ACC112 (cell line): ENCODE data around the gene PTPRN2.

Source experiments
- H2AFZ ChIP-seq: fragments of 200-600 bp; sonication (generic); one replicate; pipeline ENCODE4 v1.6.0; 2017; ENCODE audit warnings: antibody characterized with exemption, low read length; ENCODE audit not compliant: unreplicated experiment
- H3K27ac ChIP-seq: fragments of 200-600 bp; sonication (generic); 2 replicates; pipeline ENCODE4 v1.5.1; 2014; ENCODE audit warnings: low read depth, mild to moderate bottlenecking, antibody characterized with exemption, low read length, moderate library complexity
- H3K27me3 ChIP-seq: fragments of 200-600 bp; sonication (generic); 2 replicates; pipeline ENCODE4 v1.6.1; 2014; ENCODE audit warnings: mild to moderate bottlenecking, antibody characterized with exemption, low read length, moderate library complexity, mixed read lengths; ENCODE audit not compliant: insufficient read depth
- H3K36me3 ChIP-seq: fragments of 200-600 bp; sonication (generic); 2 replicates; pipeline ENCODE4 v1.6.1; 2016; ENCODE audit warnings: mild to moderate bottlenecking, antibody characterized with exemption, low read length, moderate library complexity, mixed read lengths; ENCODE audit not compliant: insufficient read depth
- H3K4me1 ChIP-seq: fragments of 200-600 bp; sonication (generic); one replicate; pipeline ENCODE4 v1.6.1; 2016; ENCODE audit warnings: low read length, mixed read lengths; ENCODE audit not compliant: insufficient read depth, unreplicated experiment, control insufficient read depth
- H3K4me3 ChIP-seq: fragments of 200-600 bp; sonication (generic); 2 replicates; pipeline ENCODE4 v1.5.1; 2014; ENCODE audit warnings: mild to moderate bottlenecking, low read depth, low read length
- H3K79me2 ChIP-seq: fragments of 200-600 bp; sonication (generic); one replicate; pipeline ENCODE4 v1.6.0; 2016; ENCODE audit warnings: low read length; ENCODE audit not compliant: control insufficient read depth, unreplicated experiment, insufficient read depth

PTPRN2 gene

DNA sequence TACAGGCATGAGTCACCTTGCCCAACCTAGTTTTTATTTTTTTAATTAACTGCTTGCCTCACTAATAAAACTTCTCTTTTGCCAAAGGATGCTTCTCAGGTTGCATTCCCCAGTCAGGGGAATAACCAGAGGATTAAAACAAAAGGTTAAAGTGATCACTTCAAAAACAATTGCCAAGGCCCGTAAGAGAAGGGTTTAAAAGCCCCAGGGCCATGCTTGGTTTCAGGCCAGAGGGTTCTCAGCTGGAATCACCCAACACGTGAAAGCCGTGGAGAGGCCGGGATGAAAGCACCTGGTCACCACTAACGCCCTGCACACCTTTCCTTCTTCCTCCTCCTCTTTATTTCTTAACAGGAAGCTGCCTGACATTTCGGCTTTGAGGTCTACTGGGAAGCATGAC lies 587.5 kb downstream of the PTPRN2 start:
- H3K27me3 ChIP-seq: no peaks in the 10 kb centered on the region
- H3K4me1 ChIP-seq: no peaks in the 10 kb centered on the region
- no peak overlapping the region for H3K27ac ChIP-seq
- H3K36me3 ChIP-seq: no peaks in the 10 kb centered on the region
- no peaks in the 10 kb centered on the region for H3K79me2 ChIP-seq
- H2AFZ ChIP-seq: no peak overlapping the region
- H3K4me3 ChIP-seq: no peak overlapping the region

DNA sequence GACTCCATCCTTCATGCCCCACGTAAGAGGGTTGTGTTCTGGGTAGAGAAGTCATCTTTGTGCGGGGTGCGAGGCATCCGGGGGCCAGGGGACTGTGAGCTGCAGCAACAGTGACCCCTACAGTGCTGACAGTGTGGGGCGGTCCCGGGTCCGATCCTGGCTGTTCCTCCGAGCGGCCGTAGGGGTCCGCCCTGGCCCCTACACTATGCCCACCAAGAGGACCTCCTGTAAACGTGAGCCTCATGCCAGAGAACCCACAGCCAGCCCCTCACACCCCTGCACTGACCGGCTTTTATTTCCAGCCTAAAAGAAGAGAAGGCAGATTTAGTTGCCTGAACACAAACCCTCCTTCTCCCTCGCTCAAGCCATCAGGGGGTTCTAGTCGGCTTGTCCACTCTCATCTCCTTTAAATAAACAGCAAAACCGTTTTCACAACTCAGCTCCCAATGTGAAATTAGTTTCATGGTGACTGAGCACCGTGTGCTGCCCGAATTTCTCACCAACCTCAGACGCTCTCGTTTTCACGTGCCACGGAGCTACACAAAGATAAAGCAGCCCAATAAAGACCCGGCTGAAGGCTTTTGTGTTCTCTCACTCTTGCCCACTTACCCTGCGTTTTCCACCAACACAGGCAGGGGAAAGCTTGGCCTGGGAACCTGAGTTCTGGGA lies 588.6 kb downstream of the PTPRN2 start:
- Histone ChIP-seq H3K4me1 (no peaks in the 10 kb centered on the region), H3K27me3 (no peaks in the 10 kb centered on the region), H3K79me2 (no peaks in the 10 kb centered on the region), H3K4me3 (no peak overlapping the region), H3K36me3 (no peaks in the 10 kb centered on the region), H2AFZ (no peak overlapping the region), H3K27ac (no peak overlapping the region)

- Histone ChIP-seq H3K27me3 (no peaks in the 10 kb centered on the region), H3K4me3 (no peak overlapping the region), H3K79me2 (no peaks in the 10 kb centered on the region), H3K27ac (no peak overlapping the region), H2AFZ (no peak overlapping the region), H3K36me3 (no peaks in the 10 kb centered on the region), H3K4me1 (no peaks in the 10 kb centered on the region)
Observed at GRCh38 chr7:157997471-157997870, 590.2 kb downstream of the PTPRN2 start.

DNA sequence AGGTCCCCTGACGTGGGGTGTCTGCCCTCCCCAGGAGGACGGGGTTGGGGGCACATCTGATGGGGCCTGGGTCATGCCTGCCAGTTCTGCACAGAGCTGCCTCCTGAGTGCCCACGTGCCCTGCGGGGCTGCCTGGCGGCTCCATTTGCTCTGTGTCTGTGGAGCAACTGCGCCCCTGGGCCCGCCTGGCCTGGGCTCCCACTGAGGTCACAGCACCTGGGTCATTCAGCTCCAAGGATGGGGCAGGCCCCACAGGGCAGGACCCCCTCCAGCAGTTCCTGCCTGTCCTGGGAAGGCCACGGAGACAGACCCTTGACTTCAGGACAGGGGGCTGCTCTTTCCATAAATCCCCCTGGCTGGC lies 590.6 kb downstream of the PTPRN2 start:
- H3K79me2 ChIP-seq: no peaks in the 10 kb centered on the region
- no peaks in the 10 kb centered on the region for H3K4me1 ChIP-seq
- no peaks in the 10 kb centered on the region for H3K36me3 ChIP-seq
- H2AFZ ChIP-seq: no peak overlapping the region
- no peaks in the 10 kb centered on the region for H3K27me3 ChIP-seq
- no peak overlapping the region for H3K27ac ChIP-seq
- no peak overlapping the region for H3K4me3 ChIP-seq

- H3K27ac ChIP-seq: no peak overlapping the region
- no peaks in the 10 kb centered on the region for H3K4me1 ChIP-seq
- no peaks in the 10 kb centered on the region for H3K36me3 ChIP-seq
- no peaks in the 10 kb centered on the region for H3K79me2 ChIP-seq
- no peak overlapping the region for H2AFZ ChIP-seq
- H3K4me3 ChIP-seq: no peak overlapping the region
- H3K27me3 ChIP-seq: no peaks in the 10 kb centered on the region
Observed at GRCh38 chr7:157996359-157997079, 591.1 kb downstream of the PTPRN2 start.

DNA sequence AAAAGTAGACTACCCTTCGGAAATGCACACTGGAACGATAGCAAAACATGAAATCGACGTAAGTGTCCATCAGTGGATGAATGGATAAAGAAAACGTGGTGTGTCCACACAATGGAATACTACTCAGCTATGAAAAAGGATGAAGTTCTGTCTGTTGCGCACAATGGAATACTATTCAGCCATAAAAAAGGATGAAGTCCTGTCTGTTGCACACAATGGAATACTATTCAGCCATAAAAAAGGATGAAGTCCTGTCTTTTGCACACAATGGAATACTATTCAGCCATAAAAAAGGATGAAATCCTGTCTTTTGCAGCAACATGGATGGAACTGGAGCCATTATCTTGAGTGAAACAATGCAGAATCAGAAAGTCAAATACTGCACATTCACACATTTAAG lies 591.8 kb downstream of the PTPRN2 start:
- Histone ChIP-seq H3K27ac (no peak overlapping the region), H3K36me3 (no peaks in the 10 kb centered on the region), H3K4me1 (no peaks in the 10 kb centered on the region), H2AFZ (no peak overlapping the region), H3K27me3 (no peaks in the 10 kb centered on the region), H3K79me2 (no peaks in the 10 kb centered on the region), H3K4me3 (no peak overlapping the region)

DNA sequence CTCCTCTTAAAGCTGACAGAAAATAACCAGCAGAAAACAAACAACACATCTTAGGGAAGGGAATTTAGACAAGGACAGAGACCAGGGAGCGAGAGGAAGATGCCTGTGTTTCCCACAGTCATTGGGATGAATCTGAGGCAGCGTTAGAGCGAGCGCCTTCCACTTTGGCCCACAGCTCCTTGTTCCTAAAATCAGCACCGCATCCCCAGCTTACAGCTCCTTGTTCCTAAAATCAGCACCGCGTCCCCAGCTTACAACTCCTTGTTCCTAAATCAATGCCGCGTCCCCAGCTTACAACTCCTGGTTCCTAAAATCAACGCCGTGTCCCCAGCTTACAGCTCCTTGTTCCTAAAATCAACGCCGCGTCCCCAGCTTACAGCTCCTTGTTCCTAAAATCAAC lies 593.3 kb downstream of the PTPRN2 start:
- Histone ChIP-seq H3K36me3 (no peaks in the 10 kb centered on the region), H3K4me3 (no peak overlapping the region), H3K27me3 (no peaks in the 10 kb centered on the region), H3K4me1 (no peaks in the 10 kb centered on the region), H3K79me2 (no peaks in the 10 kb centered on the region), H3K27ac (no peak overlapping the region), H2AFZ (no peak overlapping the region)

DNA sequence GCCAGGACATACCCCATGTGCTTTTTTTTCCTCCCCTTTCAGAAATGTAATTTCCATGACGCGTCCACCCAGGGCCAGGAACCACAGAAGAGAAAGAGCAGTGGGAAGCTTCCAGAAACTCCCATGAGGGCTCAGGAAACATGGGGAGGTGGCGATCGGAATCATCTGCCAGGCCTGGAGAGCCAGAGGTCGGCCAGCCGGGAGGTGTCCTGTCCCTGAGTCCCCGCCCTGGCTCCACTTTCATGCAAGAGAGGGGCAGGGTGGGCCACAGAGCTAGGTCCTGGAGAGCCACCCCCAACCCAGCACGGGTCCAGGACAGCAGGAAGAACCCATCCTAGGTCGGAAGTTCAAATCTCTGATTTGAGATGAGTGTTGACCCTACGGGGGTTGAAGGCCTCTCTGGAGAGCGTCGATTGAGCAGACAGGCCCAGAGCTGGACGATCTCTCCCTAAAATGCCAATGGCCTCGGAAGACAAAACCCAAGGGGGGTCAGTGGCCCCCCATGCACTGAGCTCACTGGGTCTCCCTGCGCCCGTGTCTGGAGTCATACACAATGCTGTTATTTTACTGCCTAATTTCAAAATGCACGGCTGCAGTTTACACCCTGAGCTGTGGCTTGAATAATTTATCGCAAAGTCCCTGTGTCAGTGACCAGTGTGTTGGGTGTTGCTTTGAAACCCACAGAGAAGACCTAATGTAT lies 594.1 kb downstream of the PTPRN2 start:
- H3K4me1 ChIP-seq: no peaks in the 10 kb centered on the region
- no peak overlapping the region for H3K27ac ChIP-seq
- no peaks in the 10 kb centered on the region for H3K36me3 ChIP-seq
- no peaks in the 10 kb centered on the region for H3K79me2 ChIP-seq
- H3K4me3 ChIP-seq: no peak overlapping the region
- H2AFZ ChIP-seq: no peak overlapping the region
- H3K27me3 ChIP-seq: no peaks in the 10 kb centered on the region

GRCh38 chr7:157992511-157993160 lies 595.0 kb downstream of the PTPRN2 start:
- Histone ChIP-seq H2AFZ (no peak overlapping the region), H3K36me3 (no peaks in the 10 kb centered on the region), H3K4me1 (no peaks in the 10 kb centered on the region), H3K4me3 (no peak overlapping the region), H3K79me2 (no peaks in the 10 kb centered on the region), H3K27me3 (no peaks in the 10 kb centered on the region), H3K27ac (no peak overlapping the region)

DNA sequence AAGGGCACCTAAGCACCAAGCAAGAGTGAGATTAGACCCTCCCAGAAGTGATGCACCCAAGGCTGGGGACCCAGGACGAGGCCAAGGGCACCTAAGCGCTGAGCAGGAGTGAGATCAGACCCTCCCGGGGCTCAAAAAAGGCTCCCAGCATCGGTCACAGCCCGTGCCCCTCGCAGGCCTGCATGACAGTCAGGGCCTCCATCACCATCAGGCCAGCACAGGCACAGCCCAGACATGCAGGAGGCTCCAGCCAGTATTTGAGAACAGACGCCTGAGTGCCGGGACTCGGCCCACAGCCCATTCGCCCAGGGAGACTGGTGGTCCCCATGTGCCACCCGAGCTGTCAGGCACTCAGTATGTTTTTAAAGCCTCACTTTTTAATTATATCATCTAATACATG lies 595.9 kb downstream of the PTPRN2 start:
- Histone ChIP-seq H2AFZ (no peak overlapping the region), H3K4me1 (no peaks in the 10 kb centered on the region), H3K27ac (no peak overlapping the region), H3K4me3 (no peak overlapping the region), H3K27me3 (no peaks in the 10 kb centered on the region), H3K36me3 (no peaks in the 10 kb centered on the region), H3K79me2 (no peaks in the 10 kb centered on the region)
